Naive thymus-derived CD8-positive, alpha-beta T cell (primary cell): ENCODE measurements around the gene NTPCR. TPM values are rescaled to one million over a fixed set of nuclear protein-coding genes. Genes with fewer than 3 reads are reported as not detected.

Experiments used
- ATAC-seq, 2 donors: fragments of 150-1000 bp; cut with Tn5 transposase in 1 of 2; sonication (Bioruptor Pico), chemical (Tn5 transposase) in 1 of 2; 1 replicate in 1 of 2; 2 replicates in 1 of 2; pipeline ENCODE4 v1.10.0; 2021; ENCODE audit warnings: mild to moderate bottlenecking in 2 of 2, moderate library complexity in 2 of 2
- POLR2A ChIA-PET: fragments of 350-600 bp; sonication (Branson Sonifier 250); formaldehyde crosslinking; loops from one replicate; lab custom pipeline; 2021; ENCODE audit warnings: antibody characterized with exemption; lab: Charles Lee
- DNase-seq, 10 donors: peaks; one replicate each; pipeline versions ENCODE4 v3.0.0 to v3.0.0-alpha.2; 2020 to 2022
- H3K27ac Mint-ChIP-seq, 10 donors: one replicate each; pipeline ENCODE4 v1.8.0; 2020 to 2022; ENCODE audit warnings: mild to moderate bottlenecking in 10 of 10, mixed read lengths in 10 of 10, moderate library complexity in 4 of 10, inconsistent platforms in 1 of 10
- H3K27me3 Mint-ChIP-seq, 5 donors: one replicate each; pipeline ENCODE4 v1.8.0; 2021 to 2022; ENCODE audit warnings: mixed read lengths in 5 of 5
- H3K36me3 Mint-ChIP-seq, 3 donors: one replicate each; pipeline ENCODE4 v1.8.0; 2020 to 2022; ENCODE audit warnings: mixed read lengths in 3 of 3, mild to moderate bottlenecking in 2 of 3, inconsistent platforms in 1 of 3
- H3K4me1 Mint-ChIP-seq, 4 donors: one replicate each; pipeline ENCODE4 v1.8.0; 2021 to 2022; ENCODE audit warnings: mixed read lengths in 4 of 4
- H3K4me3 Mint-ChIP-seq, 10 donors: one replicate each; pipeline ENCODE4 v1.8.0; 2020 to 2022; ENCODE audit warnings: mild to moderate bottlenecking in 10 of 10, mixed read lengths in 10 of 10, moderate library complexity in 6 of 10, inconsistent platforms in 1 of 10
- H3K9me3 Mint-ChIP-seq, 9 donors: one replicate each; pipeline ENCODE4 v1.8.0; 2020 to 2022; ENCODE audit warnings: mixed read lengths in 9 of 9, mild to moderate bottlenecking in 3 of 9, inconsistent platforms in 1 of 9, moderate library complexity in 1 of 9
- polyA plus RNA-seq, 3 donors: library from polyadenylated mRNA; unstranded; fragments of 300-500 nt; fragmentation: Illumina TruSeq; gene quantifications; one replicate each; pipeline ENCODE4 v1.2.3, GENCODE V29; 2021
- total RNA-seq, 8 experiments: library from RNA in 2 of 8; stranded (reverse) in 2 of 8; gene quantifications; one replicate each; pipeline ENCODE4 v1.2.3 and lab custom pipeline; 2021 to 2026

Gene NTPCR
- total and polyA plus RNA-seq, 5 experiments from 2014 or later: 15.1 to 91.1 (median 29.5) TPM

- POLR2A ChIA-PET: interaction anchor here (0.5 kb wide), 1 partner anchor 1698 kb away, joined by 4 read pairs; no protein-coding TSS in a partner anchor
- H3K4me3 Mint-ChIP-seq: no peak overlapping the region
- no peaks in the 10 kb centered on the region for H3K27me3 Mint-ChIP-seq
These were observed 33.0 kb downstream of the NTPCR start for GRCh38 chr1:232983375-232983774.

DNA sequence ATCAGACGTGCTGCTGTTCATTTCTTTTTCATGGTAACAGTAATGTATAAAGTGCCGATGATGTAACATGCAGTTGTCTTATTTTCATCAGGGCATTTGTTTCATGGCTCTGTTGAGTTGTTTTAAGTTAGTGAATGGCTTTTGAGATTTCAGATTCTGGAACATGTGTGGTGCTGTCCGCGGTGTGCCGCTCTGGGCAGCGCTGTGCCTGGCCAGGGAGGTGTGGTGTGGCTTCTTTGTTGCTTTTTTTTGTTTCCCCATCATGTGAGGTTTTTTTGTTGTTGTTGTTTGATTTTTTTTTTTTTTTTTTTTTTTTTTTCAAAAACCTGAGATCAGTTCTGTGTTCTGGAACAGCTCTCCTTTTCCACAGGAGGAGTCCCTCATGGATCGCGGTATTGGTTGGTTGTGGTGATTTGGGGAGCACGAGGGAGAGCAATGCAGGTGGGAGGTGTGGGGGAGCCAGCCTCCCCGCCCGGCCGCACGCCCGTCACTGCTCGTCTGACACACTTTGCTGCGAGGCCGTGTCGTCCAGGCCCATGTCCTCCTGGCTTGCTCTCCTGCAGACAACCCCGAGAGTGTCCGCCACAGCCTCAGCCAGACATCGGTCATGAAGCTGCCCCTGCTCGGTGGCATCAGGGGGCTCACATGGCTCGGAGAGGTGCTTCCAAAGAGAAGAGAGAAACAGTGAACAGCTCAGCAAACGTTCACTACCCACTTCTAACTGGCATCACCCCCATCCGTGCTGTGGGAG lies 33.6 kb downstream of the NTPCR start:
- POLR2A ChIA-PET: no interaction called here
- H3K9me3 Mint-ChIP-seq: no peaks in the 10 kb centered on the region
- H3K4me1 Mint-ChIP-seq: peaks cover 0 to 6% (median 2%) of the 10 kb centered on the region in 4 donors
- H3K4me3 Mint-ChIP-seq: no peak overlapping the region
- H3K36me3 Mint-ChIP-seq: peaks cover under 1 to 15% (median 14%) of the 10 kb centered on the region in 3 donors
- ATAC-seq: no peak
- peak overlapping the region in 2 of 10 donors; percentile 33 to 85 for H3K27ac Mint-ChIP-seq
- DNase-seq: no peak
- no peaks in the 10 kb centered on the region for H3K27me3 Mint-ChIP-seq

More at GRCh38 chr1:232983375-232983774, 33.0 kb downstream of the NTPCR start:
- DNase-seq (no peak), ATAC-seq (no peak)
- H3K9me3 Mint-ChIP-seq: no peaks in the 10 kb centered on the region
- peak overlapping the region in 1 of 10 donors; percentile 85 for H3K27ac Mint-ChIP-seq
- H3K36me3 Mint-ChIP-seq: peaks cover 4 to 18% (median 14%) of the 10 kb centered on the region in 3 donors
- peaks cover 4 to 9% (median 7%) of the 10 kb centered on the region in 4 donors for H3K4me1 Mint-ChIP-seq

GRCh38 chr1:232984577-232985425 lies 34.4 kb downstream of the NTPCR start:
- peaks cover 0 to 6% (median 1%) of the 10 kb centered on the region in 4 donors for H3K4me1 Mint-ChIP-seq
- H3K27ac Mint-ChIP-seq: peak overlapping the region in 4 of 10 donors; percentile 19 to 65 (median 44)
- peaks cover 0 to 14% (median 13%) of the 10 kb centered on the region in 3 donors for H3K36me3 Mint-ChIP-seq
- no peaks in the 10 kb centered on the region for H3K9me3 Mint-ChIP-seq
- H3K4me3 Mint-ChIP-seq: no peak overlapping the region
- no peak for DNase-seq
- no peak for ATAC-seq
- POLR2A ChIA-PET: no interaction called here
- no peaks in the 10 kb centered on the region for H3K27me3 Mint-ChIP-seq

DNA sequence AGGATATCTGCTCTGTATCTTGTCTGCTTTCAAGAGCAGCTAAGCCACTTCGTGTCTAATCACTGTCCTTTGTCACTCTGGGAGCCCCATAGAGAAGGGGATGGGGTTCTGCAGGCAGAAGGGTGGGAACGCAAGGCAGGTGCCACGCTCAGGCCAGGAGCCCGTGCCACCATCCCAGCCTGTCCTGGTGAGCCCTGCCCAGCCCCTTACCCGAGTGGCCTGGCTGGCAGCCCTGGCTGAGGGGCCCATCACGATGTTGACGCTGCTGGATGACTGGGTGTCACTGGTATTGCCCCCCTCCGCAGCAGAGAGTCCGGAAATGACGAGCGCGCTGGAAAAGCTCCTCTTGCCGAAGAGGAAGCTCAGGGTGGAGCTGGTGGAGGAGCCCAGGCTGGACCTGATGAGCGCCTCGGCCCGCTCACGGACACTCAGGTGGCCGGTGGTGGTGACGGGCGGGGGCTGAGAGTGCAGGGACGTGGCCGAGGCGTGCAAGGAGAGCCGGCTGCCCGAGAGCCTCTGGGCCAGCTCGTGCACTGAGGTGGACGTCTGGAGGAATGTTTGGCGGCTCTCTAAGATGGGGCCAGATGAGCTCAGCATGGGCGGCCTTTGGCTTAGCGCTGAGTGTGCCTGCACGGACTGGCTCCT lies 35.6 kb downstream of the NTPCR start:
- Mint-ChIP-seq H3K27ac (peak overlapping the region in 1 of 10 donors; percentile 40), H3K4me3 (no peak overlapping the region), H3K36me3 (peaks cover 0 to 15% (median 9%) of the 10 kb centered on the region in 3 donors), H3K27me3 (no peaks in the 10 kb centered on the region), H3K4me1 (peaks cover 0 to 6% (median under 1%) of the 10 kb centered on the region in 4 donors), H3K9me3 (no peaks in the 10 kb centered on the region)
- ATAC-seq (no peak), DNase-seq (no peak)
- POLR2A ChIA-PET: no interaction called here

DNA sequence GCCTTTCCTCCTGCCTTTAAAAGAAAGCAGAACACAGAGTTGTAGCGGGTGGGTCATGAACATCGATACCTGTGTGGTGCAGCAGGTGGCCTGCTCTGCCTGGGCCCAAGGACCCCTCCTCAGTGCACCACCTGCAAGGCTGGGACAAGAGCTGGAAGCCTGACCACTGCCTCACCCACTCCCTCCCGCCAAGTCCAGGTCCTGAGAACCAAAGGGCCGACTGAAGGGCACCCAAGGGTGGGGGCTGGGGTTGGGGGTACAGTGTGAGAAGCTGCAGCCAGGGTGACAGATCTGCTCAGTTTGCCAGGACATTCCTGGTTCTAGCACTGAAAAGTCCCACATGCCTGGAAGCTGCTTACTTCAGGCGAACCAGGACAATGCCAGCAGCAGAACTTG lies 36.1 kb downstream of the NTPCR start:
- POLR2A ChIA-PET: no interaction called here
- H3K4me3 Mint-ChIP-seq: no peak overlapping the region
- no peak for ATAC-seq
- no peak overlapping the region for H3K27ac Mint-ChIP-seq
- H3K4me1 Mint-ChIP-seq: peaks cover 0 to 9% (median 2%) of the 10 kb centered on the region in 4 donors
- peaks cover 0 to 19% (median 14%) of the 10 kb centered on the region in 3 donors for H3K36me3 Mint-ChIP-seq
- no peaks in the 10 kb centered on the region for H3K9me3 Mint-ChIP-seq
- no peak for DNase-seq
- no peaks in the 10 kb centered on the region for H3K27me3 Mint-ChIP-seq

- peak overlapping the region in 1 of 10 donors; percentile 55 for H3K27ac Mint-ChIP-seq
- no peaks in the 10 kb centered on the region for H3K27me3 Mint-ChIP-seq
- ATAC-seq: no peak
- peaks cover 0 to 11% (median 3%) of the 10 kb centered on the region in 4 donors for H3K4me1 Mint-ChIP-seq
- H3K4me3 Mint-ChIP-seq: no peak overlapping the region
- H3K9me3 Mint-ChIP-seq: no peaks in the 10 kb centered on the region
- POLR2A ChIA-PET: no interaction called here
- DNase-seq: no peak
- peaks cover 0 to 24% (median 20%) of the 10 kb centered on the region in 3 donors for H3K36me3 Mint-ChIP-seq
These were observed 36.8 kb downstream of the NTPCR start for GRCh38 chr1:232987046-232987773.

- no peak overlapping the region for H3K27ac Mint-ChIP-seq
- no peak for ATAC-seq
- peaks cover 0 to under 1% (median 0%) of the 10 kb centered on the region in 9 donors for H3K9me3 Mint-ChIP-seq
- no peaks in the 10 kb centered on the region for H3K27me3 Mint-ChIP-seq
- H3K4me1 Mint-ChIP-seq: peaks cover 0 to 13% (median 3%) of the 10 kb centered on the region in 4 donors
- H3K36me3 Mint-ChIP-seq: peaks cover under 1 to 28% (median 25%) of the 10 kb centered on the region in 3 donors
- no peak overlapping the region for H3K4me3 Mint-ChIP-seq
- POLR2A ChIA-PET: no interaction called here
- no peak for DNase-seq
These were observed 37.3 kb downstream of the NTPCR start for GRCh38 chr1:232987774-232988140.

GRCh38 chr1:232988572-232989040 lies 38.2 kb downstream of the NTPCR start:
- no peaks in the 10 kb centered on the region for H3K27me3 Mint-ChIP-seq
- H3K27ac Mint-ChIP-seq: peak overlapping the region in 2 of 10 donors; percentile 15 to 68
- ATAC-seq: no peak
- H3K36me3 Mint-ChIP-seq: peaks cover 9 to 36% (median 34%) of the 10 kb centered on the region in 3 donors
- DNase-seq: no peak
- POLR2A ChIA-PET: no interaction called here
- H3K4me1 Mint-ChIP-seq: peaks cover 0 to 13% (median 3%) of the 10 kb centered on the region in 4 donors
- no peak overlapping the region for H3K4me3 Mint-ChIP-seq
- peaks cover 0 to 9% (median 3%) of the 10 kb centered on the region in 9 donors for H3K9me3 Mint-ChIP-seq

GRCh38 chr1:232990176-232991128 lies 40.0 kb downstream of the NTPCR start:
- Mint-ChIP-seq H3K9me3 (peaks cover 6 to 23% (median 11%) of the 10 kb centered on the region in 9 donors), H3K4me1 (peaks cover 0 to 9% (median 3%) of the 10 kb centered on the region in 4 donors), H3K4me3 (no peak overlapping the region), H3K27ac (peak overlapping the region in 2 of 10 donors; percentile 41 to 87), H3K27me3 (no peaks in the 10 kb centered on the region), H3K36me3 (peaks cover 28 to 44% (median 44%) of the 10 kb centered on the region in 3 donors)
- DNase-seq (no peak), ATAC-seq (no peak)
- POLR2A ChIA-PET: no interaction called here

GRCh38 chr1:232991238-232991637 lies 40.8 kb downstream of the NTPCR start:
- Mint-ChIP-seq H3K36me3 (peaks cover 29 to 51% (median 45%) of the 10 kb centered on the region in 3 donors), H3K4me1 (peaks cover 0 to 9% (median 3%) of the 10 kb centered on the region in 4 donors), H3K4me3 (no peak overlapping the region), H3K27me3 (no peaks in the 10 kb centered on the region), H3K27ac (peak overlapping the region in 2 of 10 donors; percentile 68 to 87), H3K9me3 (peaks cover 6 to 23% (median 11%) of the 10 kb centered on the region in 9 donors)
- ATAC-seq (no peak), DNase-seq (no peak)
- POLR2A ChIA-PET: no interaction called here

GRCh38 chr1:232992227-232992626 lies 41.8 kb downstream of the NTPCR start:
- POLR2A ChIA-PET: no interaction called here
- DNase-seq (no peak), ATAC-seq (no peak)
- H3K36me3 Mint-ChIP-seq: peaks cover 38 to 61% (median 53%) of the 10 kb centered on the region in 3 donors
- no peak overlapping the region for H3K4me3 Mint-ChIP-seq
- no peak overlapping the region for H3K27ac Mint-ChIP-seq
- peaks cover 6 to 23% (median 12%) of the 10 kb centered on the region in 9 donors for H3K9me3 Mint-ChIP-seq
- H3K4me1 Mint-ChIP-seq: peaks cover 0 to 9% (median 3%) of the 10 kb centered on the region in 4 donors
- H3K27me3 Mint-ChIP-seq: no peaks in the 10 kb centered on the region
